Lower leg skin (tissue), 4 donors: ENCODE results near the gene DRG1. TPM values are rescaled to one million over a fixed set of nuclear protein-coding genes. Genes with fewer than 3 reads are reported as not detected.
"Not testable (repeated sequence)": the region's sequence is repeated elsewhere in the genome, so short reads cannot be mapped to it uniquely, and the experiment has no call there.

Experiments used
- DNase-seq, 2 donors: peaks; one replicate each; pipeline ENCODE4 v3.0.0-alpha.2; 2019; ENCODE audit warnings: low spot score in 2 of 2
- H3K4me3 ChIP-seq: fragments of 200-600 bp; sonication (generic); 2 replicates; pipeline ENCODE4 v1.5.1; 2017; ENCODE audit warnings: mild to moderate bottlenecking, low read depth; ENCODE audit not compliant: poor library complexity, severe bottlenecking
- POLR2A ChIP-seq, 2 donors: fragments of 450-650 bp; IDR thresholded peaks; one replicate each; pipeline ENCODE4 v1.6.1; 2016 to 2017; ENCODE audit warnings: antibody characterized with exemption in 2 of 2, mild to moderate bottlenecking in 1 of 2, moderate library complexity in 1 of 2
- WGBS, 2 donors: methylation state at CpG; one replicate each; pipeline ENCODE4 v1.1.5; 2018; 5-methylcytosine and 5-hydroxymethylcytosine counted together
- intact Hi-C: fragments of 100-400 bp; cut with DNase I; formaldehyde crosslinking; loops from one replicate; pipeline ENCODE4 v1.15.0; 2023; ENCODE audit warnings: low total_unique reads
- total RNA-seq, 4 donors: library from RNA; depleted of rRNA; stranded (reverse); fragments of >200 nt; gene quantifications; one replicate each; pipeline ENCODE4 v1.1.0, GENCODE V29; 2016
- TF ChIP-seq, protein P1 (sequence below), 3 donors: fragments of 450-650 bp; IDR thresholded peaks; one replicate each; pipeline ENCODE4 v1.5.1; 2016; ENCODE audit warnings: antibody characterized with exemption in 3 of 3, mild to moderate bottlenecking in 3 of 3, moderate library complexity in 2 of 3

DRG1 gene
- total RNA-seq, 4 donors from 2014 or later, result 43.0 to 55.1 (median 48.7) TPM

DNA sequence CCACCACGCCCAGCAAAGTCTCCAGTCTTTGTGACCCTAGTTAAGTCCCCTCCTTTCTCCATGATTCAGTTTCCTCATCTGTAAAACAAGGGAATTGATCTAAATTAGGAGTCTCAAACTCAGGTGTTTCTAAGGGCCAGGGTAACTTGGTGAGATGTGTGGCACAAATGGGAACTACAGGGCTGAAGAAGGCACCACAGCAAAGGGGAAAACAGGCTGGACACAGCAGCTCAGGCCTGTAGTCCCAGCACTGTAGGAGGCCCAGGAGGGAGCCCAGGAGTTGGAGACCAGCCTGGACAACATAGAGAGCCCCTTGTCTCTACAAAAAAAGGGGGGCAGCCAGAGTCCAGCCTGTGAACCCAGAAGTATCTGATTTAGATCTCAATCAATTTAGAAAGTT lies 37.7 kb upstream of the DRG1 start:
- WGBS, 2 donors, result 58 to 95% methylated on average over 1 of the region's 1 CpG
- no peak for DNase-seq
- H3K4me3 ChIP-seq, result no peak overlapping the region
- TF ChIP-seq POLR2A (IDR thresholded peaks at IDR 0.05), result no peak
- TF ChIP-seq, protein P1, sequence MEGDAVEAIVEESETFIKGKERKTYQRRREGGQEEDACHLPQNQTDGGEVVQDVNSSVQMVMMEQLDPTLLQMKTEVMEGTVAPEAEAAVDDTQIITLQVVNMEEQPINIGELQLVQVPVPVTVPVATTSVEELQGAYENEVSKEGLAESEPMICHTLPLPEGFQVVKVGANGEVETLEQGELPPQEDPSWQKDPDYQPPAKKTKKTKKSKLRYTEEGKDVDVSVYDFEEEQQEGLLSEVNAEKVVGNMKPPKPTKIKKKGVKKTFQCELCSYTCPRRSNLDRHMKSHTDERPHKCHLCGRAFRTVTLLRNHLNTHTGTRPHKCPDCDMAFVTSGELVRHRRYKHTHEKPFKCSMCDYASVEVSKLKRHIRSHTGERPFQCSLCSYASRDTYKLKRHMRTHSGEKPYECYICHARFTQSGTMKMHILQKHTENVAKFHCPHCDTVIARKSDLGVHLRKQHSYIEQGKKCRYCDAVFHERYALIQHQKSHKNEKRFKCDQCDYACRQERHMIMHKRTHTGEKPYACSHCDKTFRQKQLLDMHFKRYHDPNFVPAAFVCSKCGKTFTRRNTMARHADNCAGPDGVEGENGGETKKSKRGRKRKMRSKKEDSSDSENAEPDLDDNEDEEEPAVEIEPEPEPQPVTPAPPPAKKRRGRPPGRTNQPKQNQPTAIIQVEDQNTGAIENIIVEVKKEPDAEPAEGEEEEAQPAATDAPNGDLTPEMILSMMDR (IDR thresholded peaks at IDR 0.05), result no peak
- intact Hi-C loops, result no loop called here

DNA sequence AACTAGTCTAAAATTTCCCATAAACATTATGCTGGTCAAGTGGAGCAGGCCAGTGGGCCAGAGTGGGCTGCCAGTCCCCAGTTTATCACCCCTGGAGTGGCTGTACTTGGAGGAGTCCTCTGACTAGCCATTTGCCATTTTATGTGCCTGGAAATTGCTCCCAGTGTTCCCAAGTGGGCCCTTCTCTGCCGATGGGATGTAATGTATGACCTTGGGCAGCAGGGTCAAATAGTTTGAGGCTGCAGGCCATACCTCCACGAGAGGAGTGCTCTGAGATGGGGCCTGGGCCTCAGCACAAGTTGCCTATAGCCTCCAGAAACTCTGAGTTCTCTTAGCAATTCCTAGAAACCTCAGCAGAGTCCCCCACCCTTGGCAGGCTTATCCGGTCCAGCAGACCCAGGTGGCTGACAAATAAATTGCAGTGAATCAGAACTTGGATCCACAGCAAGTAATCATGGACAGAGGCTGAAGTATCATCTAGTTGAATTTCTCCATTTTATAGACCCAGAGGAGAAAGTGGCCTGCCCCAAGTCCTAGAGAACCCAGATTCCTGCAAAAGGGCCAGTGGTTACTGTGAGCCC lies 35.4 kb upstream of the DRG1 start:
- TF ChIP-seq, protein P1 (IDR thresholded peaks at IDR 0.05), result no peak
- TF ChIP-seq POLR2A (IDR thresholded peaks at IDR 0.05), result no peak
- intact Hi-C loops, result no loop called here
- 60 to 72% methylated on average over 3 of the region's 3 CpGs for WGBS, 2 donors
- no peak overlapping the region for H3K4me3 ChIP-seq
- peak in 1 of 2 donors; percentile 32 for DNase-seq

DNA sequence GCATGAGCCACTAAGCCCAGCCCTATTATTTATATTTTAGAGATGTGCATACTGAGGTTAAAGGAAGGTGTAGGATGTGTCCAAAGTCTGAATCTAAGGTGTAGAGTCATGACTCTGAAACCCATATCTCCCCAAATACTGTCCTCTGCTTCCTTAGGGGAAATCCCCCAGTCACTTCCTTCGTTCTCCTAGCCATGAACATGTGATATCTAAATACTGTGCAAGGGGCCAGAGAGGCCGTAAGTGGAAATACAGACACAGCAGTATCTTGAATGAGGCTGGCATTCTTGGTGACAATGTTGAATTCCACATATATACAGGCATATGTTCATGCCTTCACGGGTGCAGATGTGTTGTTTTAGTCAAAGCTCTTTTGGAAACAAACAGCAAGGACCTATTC lies 32.0 kb upstream of the DRG1 start:
- DNase-seq, result no peak
- intact Hi-C loops, result loop anchor here (2.0 kb wide), 1 partner anchor 37 kb away; no protein-coding TSS in a partner anchor
- 75 to 84% methylated on average over 3 of the region's 3 CpGs for WGBS, 2 donors
- TF ChIP-seq POLR2A (IDR thresholded peaks at IDR 0.05), result no peak
- TF ChIP-seq, protein P1 (IDR thresholded peaks at IDR 0.05), result no peak
- H3K4me3 ChIP-seq, result no peak overlapping the region

DNA sequence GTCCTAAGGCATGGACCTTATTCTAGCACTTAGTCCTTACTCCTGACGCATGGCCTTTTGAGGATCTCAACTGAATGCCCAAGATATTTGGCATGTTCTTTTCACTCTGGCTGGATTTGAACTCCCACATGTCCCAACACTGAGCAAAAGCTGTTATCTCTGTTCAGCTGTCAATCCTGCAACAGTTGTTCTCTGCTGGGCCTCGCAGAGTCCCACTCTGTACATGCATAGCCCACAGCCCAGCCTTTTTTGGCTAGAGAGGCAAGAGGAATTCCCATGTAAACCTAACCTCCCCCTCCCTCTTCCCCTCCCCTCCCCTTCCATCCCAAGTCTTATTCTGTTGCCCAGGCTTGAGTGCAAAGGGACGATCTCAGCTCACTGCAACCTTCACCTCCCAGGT lies 21.8 kb upstream of the DRG1 start:
- no peak for DNase-seq
- intact Hi-C loops, result no loop called here
- TF ChIP-seq POLR2A (IDR thresholded peaks at IDR 0.05), result no peak
- TF ChIP-seq, protein P1 (IDR thresholded peaks at IDR 0.05), result no peak
- whole genome bisulfite sequencing, 2 donors, result 76 to 83% methylated on average over 3 of the region's 3 CpGs
- H3K4me3 ChIP-seq, result no peak overlapping the region

DNA sequence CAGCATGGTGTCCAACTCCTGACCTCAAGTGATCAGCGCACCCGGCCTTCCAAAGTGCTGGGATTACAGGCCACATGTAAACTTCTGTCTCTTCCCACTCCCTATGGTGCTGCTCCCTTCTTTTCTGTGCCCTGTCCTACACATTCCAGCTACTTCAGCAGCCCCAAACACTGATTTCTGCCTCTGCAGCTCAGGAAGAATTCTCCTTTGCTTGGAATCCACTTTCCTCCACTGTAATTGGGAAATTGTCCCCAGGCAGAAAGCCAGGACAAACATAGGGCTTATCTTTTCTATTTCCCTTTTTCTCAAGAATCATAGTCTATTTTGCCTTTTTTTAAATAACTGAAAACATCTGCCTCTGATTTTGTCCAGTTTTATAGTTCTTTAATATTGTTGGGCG lies 21.3 kb upstream of the DRG1 start:
- TF ChIP-seq POLR2A (IDR thresholded peaks at IDR 0.05), result no peak
- TF ChIP-seq, protein P1 (IDR thresholded peaks at IDR 0.05), result no peak
- DNase-seq, result no peak
- WGBS, 2 donors, result 89 to 93% methylated on average over 3 of the region's 3 CpGs
- intact Hi-C loops, result no loop called here
- no peak overlapping the region for H3K4me3 ChIP-seq

DNA sequence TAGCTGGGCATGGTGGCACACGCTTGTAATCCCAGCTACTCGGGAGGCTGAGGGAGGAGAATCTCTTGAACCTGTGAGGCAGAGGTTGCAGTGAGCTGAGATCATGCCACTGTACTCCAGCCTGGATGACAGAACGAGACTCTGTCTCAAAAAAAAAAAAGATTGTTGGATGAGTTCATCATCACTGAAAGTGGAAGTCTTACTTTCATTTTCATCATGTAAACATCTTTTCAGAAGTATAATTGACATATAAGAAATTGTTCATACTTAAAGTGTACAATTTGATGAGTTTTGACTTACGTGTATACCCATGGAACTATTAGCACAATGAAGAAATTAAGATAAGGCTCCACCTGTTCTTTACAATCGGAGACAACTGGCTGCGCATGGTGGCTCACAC lies 20.8 kb upstream of the DRG1 start:
- H3K4me3 ChIP-seq, DNase-seq, intact Hi-C loops: not testable (repeated sequence)
- 72 to 78% methylated on average over 6 of the region's 6 CpGs for WGBS, 2 donors
